ENCODE data around the gene UGT3A2. TPM values are rescaled to one million over a fixed set of nuclear protein-coding genes. Genes with fewer than 3 reads are reported as not detected.
A peak's percentile ranks its signal among the peaks of the same experiment; 100 is the strongest.

UGT3A2 gene
- total and polyA plus RNA-seq, 4 donors: 0.14 to 0.65 (median 0.18) TPM

DNA sequence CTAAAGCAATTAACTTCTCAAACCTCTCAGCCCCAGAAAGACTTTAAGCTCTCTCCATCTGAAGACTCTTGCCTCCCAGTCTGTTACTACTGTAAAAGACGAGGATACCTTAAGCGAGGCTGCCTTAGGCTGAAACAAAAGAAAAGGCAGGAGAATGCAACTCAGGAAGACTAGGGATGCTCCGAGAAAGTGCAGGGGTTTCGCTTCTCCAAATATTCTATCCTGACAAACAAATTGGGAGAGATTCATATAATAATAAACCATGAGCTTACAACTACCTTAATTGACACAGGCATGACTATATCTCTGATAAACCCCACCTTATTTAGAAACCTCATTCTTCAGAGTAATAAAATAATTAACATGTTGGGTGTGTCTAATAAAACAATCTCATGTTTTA lies 70.6 kb downstream of the UGT3A2 start:
- Histone ChIP-seq H3K9ac (ENCODE audit: low read depth in 1 of 2, low read length in 2 of 2) (no peak overlapping the region), H3K27me3 (ENCODE audit: control insufficient read depth in 4 of 4, insufficient read depth in 4 of 4, low read length in 3 of 4) (no peaks in the 10 kb centered on the region), H3K9me3 (ENCODE audit: control insufficient read depth in 4 of 4, low read length in 3 of 4) (no peaks in the 10 kb centered on the region), H3K4me1 (ENCODE audit: control insufficient read depth in 4 of 4, insufficient read depth in 4 of 4, low read length in 3 of 4) (peaks cover 6 to 17% (median 10%) of the 10 kb centered on the region in 4 donors), H3K4me3 (ENCODE audit: low read depth in 1 of 3, low read length in 3 of 3) (no peak overlapping the region), H3K27ac (ENCODE audit: low read depth in 1 of 2, low read length in 2 of 2) (no peak overlapping the region), H3K36me3 (ENCODE audit: control insufficient read depth in 4 of 4, insufficient read depth in 3 of 4, low read depth in 1 of 4, low read length in 3 of 4) (no peaks in the 10 kb centered on the region)
- no peak for DNase-seq (ENCODE audit: low spot score)
- 95% methylated on average over 4 of the region's 4 CpGs for WGBS
- TF ChIP-seq HNF4G (IDR thresholded peaks at IDR 0.05): no peak
- TF ChIP-seq, protein P1, sequence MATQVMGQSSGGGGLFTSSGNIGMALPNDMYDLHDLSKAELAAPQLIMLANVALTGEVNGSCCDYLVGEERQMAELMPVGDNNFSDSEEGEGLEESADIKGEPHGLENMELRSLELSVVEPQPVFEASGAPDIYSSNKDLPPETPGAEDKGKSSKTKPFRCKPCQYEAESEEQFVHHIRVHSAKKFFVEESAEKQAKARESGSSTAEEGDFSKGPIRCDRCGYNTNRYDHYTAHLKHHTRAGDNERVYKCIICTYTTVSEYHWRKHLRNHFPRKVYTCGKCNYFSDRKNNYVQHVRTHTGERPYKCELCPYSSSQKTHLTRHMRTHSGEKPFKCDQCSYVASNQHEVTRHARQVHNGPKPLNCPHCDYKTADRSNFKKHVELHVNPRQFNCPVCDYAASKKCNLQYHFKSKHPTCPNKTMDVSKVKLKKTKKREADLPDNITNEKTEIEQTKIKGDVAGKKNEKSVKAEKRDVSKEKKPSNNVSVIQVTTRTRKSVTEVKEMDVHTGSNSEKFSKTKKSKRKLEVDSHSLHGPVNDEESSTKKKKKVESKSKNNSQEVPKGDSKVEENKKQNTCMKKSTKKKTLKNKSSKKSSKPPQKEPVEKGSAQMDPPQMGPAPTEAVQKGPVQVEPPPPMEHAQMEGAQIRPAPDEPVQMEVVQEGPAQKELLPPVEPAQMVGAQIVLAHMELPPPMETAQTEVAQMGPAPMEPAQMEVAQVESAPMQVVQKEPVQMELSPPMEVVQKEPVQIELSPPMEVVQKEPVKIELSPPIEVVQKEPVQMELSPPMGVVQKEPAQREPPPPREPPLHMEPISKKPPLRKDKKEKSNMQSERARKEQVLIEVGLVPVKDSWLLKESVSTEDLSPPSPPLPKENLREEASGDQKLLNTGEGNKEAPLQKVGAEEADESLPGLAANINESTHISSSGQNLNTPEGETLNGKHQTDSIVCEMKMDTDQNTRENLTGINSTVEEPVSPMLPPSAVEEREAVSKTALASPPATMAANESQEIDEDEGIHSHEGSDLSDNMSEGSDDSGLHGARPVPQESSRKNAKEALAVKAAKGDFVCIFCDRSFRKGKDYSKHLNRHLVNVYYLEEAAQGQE (IDR thresholded peaks at IDR 0.05): no peak
- TF ChIP-seq, protein P2, sequence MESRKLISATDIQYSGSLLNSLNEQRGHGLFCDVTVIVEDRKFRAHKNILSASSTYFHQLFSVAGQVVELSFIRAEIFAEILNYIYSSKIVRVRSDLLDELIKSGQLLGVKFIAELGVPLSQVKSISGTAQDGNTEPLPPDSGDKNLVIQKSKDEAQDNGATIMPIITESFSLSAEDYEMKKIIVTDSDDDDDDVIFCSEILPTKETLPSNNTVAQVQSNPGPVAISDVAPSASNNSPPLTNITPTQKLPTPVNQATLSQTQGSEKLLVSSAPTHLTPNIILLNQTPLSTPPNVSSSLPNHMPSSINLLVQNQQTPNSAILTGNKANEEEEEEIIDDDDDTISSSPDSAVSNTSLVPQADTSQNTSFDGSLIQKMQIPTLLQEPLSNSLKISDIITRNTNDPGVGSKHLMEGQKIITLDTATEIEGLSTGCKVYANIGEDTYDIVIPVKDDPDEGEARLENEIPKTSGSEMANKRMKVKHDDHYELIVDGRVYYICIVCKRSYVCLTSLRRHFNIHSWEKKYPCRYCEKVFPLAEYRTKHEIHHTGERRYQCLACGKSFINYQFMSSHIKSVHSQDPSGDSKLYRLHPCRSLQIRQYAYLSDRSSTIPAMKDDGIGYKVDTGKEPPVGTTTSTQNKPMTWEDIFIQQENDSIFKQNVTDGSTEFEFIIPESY (IDR thresholded peaks at IDR 0.05): no peak
- TF ChIP-seq, protein P3, sequence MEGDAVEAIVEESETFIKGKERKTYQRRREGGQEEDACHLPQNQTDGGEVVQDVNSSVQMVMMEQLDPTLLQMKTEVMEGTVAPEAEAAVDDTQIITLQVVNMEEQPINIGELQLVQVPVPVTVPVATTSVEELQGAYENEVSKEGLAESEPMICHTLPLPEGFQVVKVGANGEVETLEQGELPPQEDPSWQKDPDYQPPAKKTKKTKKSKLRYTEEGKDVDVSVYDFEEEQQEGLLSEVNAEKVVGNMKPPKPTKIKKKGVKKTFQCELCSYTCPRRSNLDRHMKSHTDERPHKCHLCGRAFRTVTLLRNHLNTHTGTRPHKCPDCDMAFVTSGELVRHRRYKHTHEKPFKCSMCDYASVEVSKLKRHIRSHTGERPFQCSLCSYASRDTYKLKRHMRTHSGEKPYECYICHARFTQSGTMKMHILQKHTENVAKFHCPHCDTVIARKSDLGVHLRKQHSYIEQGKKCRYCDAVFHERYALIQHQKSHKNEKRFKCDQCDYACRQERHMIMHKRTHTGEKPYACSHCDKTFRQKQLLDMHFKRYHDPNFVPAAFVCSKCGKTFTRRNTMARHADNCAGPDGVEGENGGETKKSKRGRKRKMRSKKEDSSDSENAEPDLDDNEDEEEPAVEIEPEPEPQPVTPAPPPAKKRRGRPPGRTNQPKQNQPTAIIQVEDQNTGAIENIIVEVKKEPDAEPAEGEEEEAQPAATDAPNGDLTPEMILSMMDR (IDR thresholded peaks at IDR 0.05; ENCODE audit: low read depth, low read length, missing input control): no peak
- no peak for TF ChIP-seq SP1 (IDR thresholded peaks at IDR 0.05)
- no peak for TF ChIP-seq JUND (IDR thresholded peaks at IDR 0.05)
- TF ChIP-seq YY1 (IDR thresholded peaks at IDR 0.05): no peak
- no peak for TF ChIP-seq RAD21 (IDR thresholded peaks at IDR 0.05)
- no peak for TF ChIP-seq RXRA (IDR thresholded peaks at IDR 0.05)
- no peak for TF ChIP-seq FOXA2 (IDR thresholded peaks at IDR 0.05)
- TF ChIP-seq HNF4A (conservative IDR thresholded peaks at IDR 0.05): no peak
- TF ChIP-seq FOXA1 (IDR thresholded peaks at IDR 0.05): no peak
- TF ChIP-seq NR2F2 (IDR thresholded peaks at IDR 0.05): no peak
- TF ChIP-seq, protein P4, sequence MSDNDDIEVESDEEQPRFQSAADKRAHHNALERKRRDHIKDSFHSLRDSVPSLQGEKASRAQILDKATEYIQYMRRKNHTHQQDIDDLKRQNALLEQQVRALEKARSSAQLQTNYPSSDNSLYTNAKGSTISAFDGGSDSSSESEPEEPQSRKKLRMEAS (IDR thresholded peaks at IDR 0.05): no peak
- no peak for TF ChIP-seq TAF1 (conservative IDR thresholded peaks at IDR 0.05)

DNA sequence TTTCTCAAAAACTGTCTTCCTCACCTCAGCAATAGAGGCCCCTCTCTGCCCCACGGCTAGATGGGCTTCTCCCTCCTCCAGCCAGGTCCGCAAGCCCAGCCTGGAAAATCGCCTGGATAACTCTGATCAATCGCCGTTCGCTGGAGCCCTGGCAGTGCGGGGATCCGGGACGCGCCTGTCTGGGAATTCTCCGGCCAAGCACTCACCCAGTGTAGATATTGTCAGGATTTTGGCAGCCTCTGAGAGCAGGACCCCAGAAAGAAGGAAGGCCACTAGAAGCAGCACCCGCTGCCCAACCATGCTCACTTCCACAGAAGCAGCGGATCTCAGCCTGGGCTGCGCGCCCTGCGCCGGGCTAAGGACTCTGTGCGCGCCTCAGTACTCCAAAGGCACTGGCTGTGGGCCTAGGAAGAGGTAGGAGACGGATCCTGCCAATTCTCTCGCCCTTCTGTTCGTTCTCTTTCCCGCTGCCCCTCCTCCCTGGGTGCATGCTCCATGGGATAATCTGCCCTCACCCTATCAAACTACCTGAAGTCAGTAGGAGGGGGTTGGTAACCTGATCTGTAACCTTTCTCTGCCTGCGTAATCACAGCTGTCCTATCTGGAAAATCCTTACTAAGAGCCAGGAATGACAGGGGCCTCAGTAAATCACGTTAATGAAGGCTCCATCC lies 75.6 kb downstream of the UGT3A2 start, which contains the start of gene UGT3A1:
TSS of gene UGT3A1 (minus strand) at position 450 of the 671 bp plus-strand sequence. CDS start at position 300, 150 bp downstream.
- no peak for DNase-seq (ENCODE audit: low spot score)
- H3K9ac ChIP-seq (ENCODE audit: low read depth in 1 of 2, low read length in 2 of 2): peak within 1 kb of the TSS; percentile 36 to 85
- TF ChIP-seq YY1 (IDR thresholded peaks at IDR 0.05): peak; percentile 64
- TF ChIP-seq, protein P4 (IDR thresholded peaks at IDR 0.05): peak; percentile 56
- TF ChIP-seq, protein P5, sequence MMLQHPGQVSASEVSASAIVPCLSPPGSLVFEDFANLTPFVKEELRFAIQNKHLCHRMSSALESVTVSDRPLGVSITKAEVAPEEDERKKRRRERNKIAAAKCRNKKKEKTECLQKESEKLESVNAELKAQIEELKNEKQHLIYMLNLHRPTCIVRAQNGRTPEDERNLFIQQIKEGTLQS (IDR thresholded peaks at IDR 0.05): no peak
- peak; percentile 9 to 40 for TF ChIP-seq RAD21 (IDR thresholded peaks at IDR 0.05)
- TF ChIP-seq, protein P3 (IDR thresholded peaks at IDR 0.05; ENCODE audit: low read depth, low read length, missing input control): no peak
- peak in 1 of 2 donors; percentile 48 for TF ChIP-seq JUND (IDR thresholded peaks at IDR 0.05)
- TF ChIP-seq SP1 (IDR thresholded peaks at IDR 0.05): peak; percentile 85
- peak; percentile 76 to 84 for TF ChIP-seq RXRA (IDR thresholded peaks at IDR 0.05)
- TF ChIP-seq HNF4G (IDR thresholded peaks at IDR 0.05): peak; percentile 17
- TF ChIP-seq, protein P2 (IDR thresholded peaks at IDR 0.05): peak; percentile 64
- peak; percentile 74 to 79 for TF ChIP-seq HNF4A (conservative IDR thresholded peaks at IDR 0.05)
- TF ChIP-seq FOXA1 (IDR thresholded peaks at IDR 0.05): no peak

More for the DNA sequence above, 75.6 kb downstream of the UGT3A2 start, which contains the start of gene UGT3A1:
- Histone ChIP-seq H3K9me3 (ENCODE audit: control insufficient read depth in 4 of 4, low read length in 3 of 4) (no peaks in the 10 kb centered on the region), H3K27me3 (ENCODE audit: control insufficient read depth in 4 of 4, insufficient read depth in 4 of 4, low read length in 3 of 4) (no peaks in the 10 kb centered on the region), H3K4me1 (ENCODE audit: control insufficient read depth in 4 of 4, insufficient read depth in 4 of 4, low read length in 3 of 4) (peaks cover 0 to 18% (median 9%) of the 10 kb centered on the region in 4 donors), H3K4me3 (ENCODE audit: low read depth in 1 of 3, low read length in 3 of 3) (peak within 1 kb of the TSS; percentile 48 to 87 (median 65)), H3K27ac (ENCODE audit: low read depth in 1 of 2, low read length in 2 of 2) (peak within 1 kb of the TSS; percentile 72 to 85), H3K36me3 (ENCODE audit: control insufficient read depth in 4 of 4, insufficient read depth in 3 of 4, low read depth in 1 of 4, low read length in 3 of 4) (no peaks in the 10 kb centered on the region)
- WGBS: 8% methylated on average over 25 of the region's 25 CpGs
